Astrocyte (in vitro differentiated cells and primary cell): ENCODE data around the gene GAPVD1.

Source experiments
- CTCF ChIP-seq: IDR thresholded peaks from 2 replicates; pipeline ENCODE4 v1.5.1; 2011; ENCODE audit warnings: low read depth, mild to moderate bottlenecking, inconsistent platforms, low read length, moderate library complexity; ENCODE audit not compliant: insufficient read depth
- EZH2 ChIP-seq: IDR thresholded peaks from 2 replicates; pipeline ENCODE4 v1.6.1; 2012; ENCODE audit warnings: mild to moderate bottlenecking, low read length, inconsistent platforms; ENCODE audit not compliant: insufficient read depth

- TF ChIP-seq CTCF (no peak), EZH2 (no peak)
Measured at GRCh38 chr9:125396799-125397198, 135.2 kb downstream of the GAPVD1 start.
